ENCODE measurements around the gene RNF220. TPM values are rescaled to one million over a fixed set of nuclear protein-coding genes. Genes with fewer than 3 reads are reported as not detected.

The RNF220 gene
- polyA plus RNA-seq, 1 donor from 2014 or later, result 142 TPM

DNA sequence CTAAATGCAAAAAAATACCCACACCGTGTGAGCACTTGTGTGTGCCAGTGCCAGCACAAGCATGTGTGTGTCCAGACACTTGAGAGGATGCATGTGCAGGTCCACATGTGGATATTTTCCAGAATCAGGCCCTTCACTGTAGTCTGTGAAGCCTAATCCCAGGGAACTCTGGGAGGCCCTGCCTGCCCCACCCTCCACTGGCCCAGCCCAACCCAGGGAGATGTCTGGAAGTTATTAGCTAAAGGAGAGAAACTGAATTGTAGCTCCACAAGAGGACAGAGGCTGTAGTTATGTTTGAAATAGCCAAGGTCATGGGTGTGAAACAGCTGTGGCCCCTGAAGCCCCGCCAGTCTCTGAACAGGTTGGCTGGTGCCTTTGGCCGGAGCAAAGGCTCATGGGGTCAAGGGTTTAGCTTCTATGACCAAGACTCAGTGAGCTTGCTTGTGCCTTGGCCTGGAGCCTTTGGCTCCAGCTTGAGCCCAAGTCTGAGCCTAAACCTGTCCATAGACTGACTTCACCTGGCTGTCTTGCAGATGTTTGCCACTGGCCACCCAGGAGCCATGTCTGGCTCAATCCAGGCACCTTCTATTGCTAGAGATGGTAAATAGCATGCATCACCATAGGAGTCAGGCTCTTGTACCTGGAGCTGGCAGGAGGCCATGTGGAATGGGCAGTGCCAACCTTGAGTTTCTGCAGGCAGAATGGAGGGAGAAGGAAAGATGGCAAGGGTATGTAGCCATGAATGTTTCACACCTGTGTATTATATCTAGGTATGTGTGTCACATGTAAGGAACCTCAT is 199.3 kb downstream of the RNF220 start:
- Histone ChIP-seq H3K4me2 (ENCODE audit: low read length) (no peak overlapping the region), H4K20me1 (ENCODE audit: insufficient read depth) (no peaks in the 10 kb centered on the region), H2AFZ (ENCODE audit: low read depth, low read length) (no peak overlapping the region), H3K9me2 (ENCODE audit: insufficient read depth, low read length) (no peaks in the 10 kb centered on the region), H3K36me3 (ENCODE audit: insufficient read depth, low read length) (no peaks in the 10 kb centered on the region), H3K79me2 (replicated peaks; ENCODE audit: insufficient read depth, low read length) (no peaks in the 10 kb centered on the region), H3F3A (ENCODE audit: insufficient read depth, low read length, poor library complexity, severe bottlenecking) (no peaks in the 10 kb centered on the region), H3K4me3 (ENCODE audit: low read length) (no peak overlapping the region), H3K9me3 (ENCODE audit: low read length) (no peaks in the 10 kb centered on the region), H3K27ac (ENCODE audit: low read length) (no peak overlapping the region), H3K9ac (ENCODE audit: low read length) (no peak overlapping the region), H3K27me3 (ENCODE audit: insufficient read depth, low read depth, low read length) (no peaks in the 10 kb centered on the region)
- TF ChIP-seq RAD21 (conservative IDR thresholded peaks at IDR 0.05), result no peak
- no peak for TF ChIP-seq SMC3 (conservative IDR thresholded peaks at IDR 0.05; ENCODE audit: poor library complexity)
- TF ChIP-seq, protein P1, sequence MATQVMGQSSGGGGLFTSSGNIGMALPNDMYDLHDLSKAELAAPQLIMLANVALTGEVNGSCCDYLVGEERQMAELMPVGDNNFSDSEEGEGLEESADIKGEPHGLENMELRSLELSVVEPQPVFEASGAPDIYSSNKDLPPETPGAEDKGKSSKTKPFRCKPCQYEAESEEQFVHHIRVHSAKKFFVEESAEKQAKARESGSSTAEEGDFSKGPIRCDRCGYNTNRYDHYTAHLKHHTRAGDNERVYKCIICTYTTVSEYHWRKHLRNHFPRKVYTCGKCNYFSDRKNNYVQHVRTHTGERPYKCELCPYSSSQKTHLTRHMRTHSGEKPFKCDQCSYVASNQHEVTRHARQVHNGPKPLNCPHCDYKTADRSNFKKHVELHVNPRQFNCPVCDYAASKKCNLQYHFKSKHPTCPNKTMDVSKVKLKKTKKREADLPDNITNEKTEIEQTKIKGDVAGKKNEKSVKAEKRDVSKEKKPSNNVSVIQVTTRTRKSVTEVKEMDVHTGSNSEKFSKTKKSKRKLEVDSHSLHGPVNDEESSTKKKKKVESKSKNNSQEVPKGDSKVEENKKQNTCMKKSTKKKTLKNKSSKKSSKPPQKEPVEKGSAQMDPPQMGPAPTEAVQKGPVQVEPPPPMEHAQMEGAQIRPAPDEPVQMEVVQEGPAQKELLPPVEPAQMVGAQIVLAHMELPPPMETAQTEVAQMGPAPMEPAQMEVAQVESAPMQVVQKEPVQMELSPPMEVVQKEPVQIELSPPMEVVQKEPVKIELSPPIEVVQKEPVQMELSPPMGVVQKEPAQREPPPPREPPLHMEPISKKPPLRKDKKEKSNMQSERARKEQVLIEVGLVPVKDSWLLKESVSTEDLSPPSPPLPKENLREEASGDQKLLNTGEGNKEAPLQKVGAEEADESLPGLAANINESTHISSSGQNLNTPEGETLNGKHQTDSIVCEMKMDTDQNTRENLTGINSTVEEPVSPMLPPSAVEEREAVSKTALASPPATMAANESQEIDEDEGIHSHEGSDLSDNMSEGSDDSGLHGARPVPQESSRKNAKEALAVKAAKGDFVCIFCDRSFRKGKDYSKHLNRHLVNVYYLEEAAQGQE (IDR thresholded peaks at IDR 0.05; ENCODE audit: borderline replicate concordance), result no peak
- TF ChIP-seq, protein P2, sequence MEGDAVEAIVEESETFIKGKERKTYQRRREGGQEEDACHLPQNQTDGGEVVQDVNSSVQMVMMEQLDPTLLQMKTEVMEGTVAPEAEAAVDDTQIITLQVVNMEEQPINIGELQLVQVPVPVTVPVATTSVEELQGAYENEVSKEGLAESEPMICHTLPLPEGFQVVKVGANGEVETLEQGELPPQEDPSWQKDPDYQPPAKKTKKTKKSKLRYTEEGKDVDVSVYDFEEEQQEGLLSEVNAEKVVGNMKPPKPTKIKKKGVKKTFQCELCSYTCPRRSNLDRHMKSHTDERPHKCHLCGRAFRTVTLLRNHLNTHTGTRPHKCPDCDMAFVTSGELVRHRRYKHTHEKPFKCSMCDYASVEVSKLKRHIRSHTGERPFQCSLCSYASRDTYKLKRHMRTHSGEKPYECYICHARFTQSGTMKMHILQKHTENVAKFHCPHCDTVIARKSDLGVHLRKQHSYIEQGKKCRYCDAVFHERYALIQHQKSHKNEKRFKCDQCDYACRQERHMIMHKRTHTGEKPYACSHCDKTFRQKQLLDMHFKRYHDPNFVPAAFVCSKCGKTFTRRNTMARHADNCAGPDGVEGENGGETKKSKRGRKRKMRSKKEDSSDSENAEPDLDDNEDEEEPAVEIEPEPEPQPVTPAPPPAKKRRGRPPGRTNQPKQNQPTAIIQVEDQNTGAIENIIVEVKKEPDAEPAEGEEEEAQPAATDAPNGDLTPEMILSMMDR (IDR thresholded peaks at IDR 0.05; ENCODE audit: poor library complexity, severe bottlenecking), result no peak
- no peak for TF ChIP-seq POLR2AphosphoS5 (IDR thresholded peaks at IDR 0.05)
- no peak for TF ChIP-seq EZH2 (IDR thresholded peaks at IDR 0.05; ENCODE audit: borderline replicate concordance, insufficient read depth, low read length, poor library complexity, severe bottlenecking)
- no peak for TF ChIP-seq MXI1 (conservative IDR thresholded peaks at IDR 0.05; ENCODE audit: poor library complexity, severe bottlenecking)
- TF ChIP-seq EP300 (conservative IDR thresholded peaks at IDR 0.05; ENCODE audit: poor library complexity, severe bottlenecking), result no peak
- TF ChIP-seq TAF1 (IDR thresholded peaks at IDR 0.05; ENCODE audit: low read depth), result no peak

DNA sequence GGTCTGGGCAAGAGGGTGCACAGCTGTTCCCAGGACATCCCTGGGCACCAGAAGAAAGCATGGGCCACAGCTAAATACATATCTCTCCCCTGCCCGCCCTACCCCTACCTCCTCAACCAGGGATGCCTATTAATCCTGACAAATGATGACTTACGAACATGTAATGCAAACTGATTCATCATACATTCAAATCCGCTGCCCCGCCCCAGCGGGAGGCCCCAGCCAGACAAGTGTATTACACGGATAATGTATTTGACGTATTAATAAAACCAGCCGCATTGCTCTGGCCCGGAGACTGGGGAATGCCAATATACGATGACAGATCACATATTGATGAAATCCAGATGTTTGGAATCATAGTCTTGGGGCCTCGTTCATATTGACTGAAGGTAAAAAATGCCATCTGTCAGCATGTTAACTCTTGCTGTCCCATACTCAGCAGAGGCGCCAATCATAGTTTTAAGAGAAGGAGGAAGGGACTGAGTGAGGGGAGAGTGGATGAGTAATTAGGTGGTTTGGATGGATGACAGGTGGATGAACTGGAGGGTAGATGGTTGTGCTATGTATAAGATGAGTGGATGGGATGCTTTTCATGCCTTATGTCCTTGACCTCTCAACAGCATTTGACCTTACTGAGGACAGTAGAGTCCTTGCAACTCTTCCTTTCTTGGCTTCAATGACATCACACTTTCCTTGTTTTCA is 201.0 kb downstream of the RNF220 start:
- Histone ChIP-seq H3K4me2 (ENCODE audit: low read length) (no peak overlapping the region), H4K20me1 (ENCODE audit: insufficient read depth) (no peaks in the 10 kb centered on the region), H3K36me3 (ENCODE audit: insufficient read depth, low read length) (no peaks in the 10 kb centered on the region), H3K79me2 (replicated peaks; ENCODE audit: insufficient read depth, low read length) (no peaks in the 10 kb centered on the region), H3K9ac (ENCODE audit: low read length) (no peak overlapping the region), H3K9me3 (ENCODE audit: low read length) (no peaks in the 10 kb centered on the region), H2AFZ (ENCODE audit: low read depth, low read length) (no peak overlapping the region), H3F3A (ENCODE audit: insufficient read depth, low read length, poor library complexity, severe bottlenecking) (no peaks in the 10 kb centered on the region), H3K27me3 (ENCODE audit: insufficient read depth, low read depth, low read length) (no peaks in the 10 kb centered on the region), H3K27ac (ENCODE audit: low read length) (no peak overlapping the region), H3K9me2 (ENCODE audit: insufficient read depth, low read length) (no peaks in the 10 kb centered on the region), H3K4me3 (ENCODE audit: low read length) (no peak overlapping the region)
- TF ChIP-seq, protein P1 (IDR thresholded peaks at IDR 0.05; ENCODE audit: borderline replicate concordance), result no peak
- no peak for TF ChIP-seq POLR2AphosphoS5 (IDR thresholded peaks at IDR 0.05)
- no peak for TF ChIP-seq RAD21 (conservative IDR thresholded peaks at IDR 0.05)
- TF ChIP-seq, protein P2 (IDR thresholded peaks at IDR 0.05; ENCODE audit: poor library complexity, severe bottlenecking), result no peak
- no peak for TF ChIP-seq TAF1 (IDR thresholded peaks at IDR 0.05; ENCODE audit: low read depth)
- no peak for TF ChIP-seq SMC3 (conservative IDR thresholded peaks at IDR 0.05; ENCODE audit: poor library complexity)
- TF ChIP-seq MXI1 (conservative IDR thresholded peaks at IDR 0.05; ENCODE audit: poor library complexity, severe bottlenecking), result no peak
- no peak for TF ChIP-seq EZH2 (IDR thresholded peaks at IDR 0.05; ENCODE audit: borderline replicate concordance, insufficient read depth, low read length, poor library complexity, severe bottlenecking)
- no peak for TF ChIP-seq EP300 (conservative IDR thresholded peaks at IDR 0.05; ENCODE audit: poor library complexity, severe bottlenecking)
